ENCODE measurements around the gene CDK14. TPM values are rescaled to one million over a fixed set of nuclear protein-coding genes. Genes with fewer than 3 reads are reported as not detected.

The CDK14 gene
- total RNA-seq, 1 experiment from 2014 or later: 4.6 TPM

GRCh38 chr7:90594751-90595317 is 1.3 kb upstream of the CDK14 start:
- in situ Hi-C loops (cut with HindIII; ENCODE audit: low pct_unique_long_range_greater_than_20kb, low sequenced_read_pairs): no loop called here
- peak; percentile 53 for DNase-seq (ENCODE audit: low read depth)

GRCh38 chr7:90595342-90595800 is 750 bp upstream of the CDK14 start:
- in situ Hi-C loops (cut with HindIII; ENCODE audit: low pct_unique_long_range_greater_than_20kb, low sequenced_read_pairs): no loop called here
- DNase-seq (ENCODE audit: low read depth): peak; percentile 37

- in situ Hi-C loops (cut with HindIII; ENCODE audit: low pct_unique_long_range_greater_than_20kb, low sequenced_read_pairs): no loop called here
Observed at GRCh38 chr7:90596671-90597562, 796 bp downstream of the CDK14 start.

GRCh38 chr7:90597563-90598253 is 1.6 kb downstream of the CDK14 start:
- in situ Hi-C loops (cut with HindIII; ENCODE audit: low pct_unique_long_range_greater_than_20kb, low sequenced_read_pairs): no loop called here
- DNase-seq (ENCODE audit: low read depth): no peak

More at GRCh38 chr7:90596671-90597562, 796 bp downstream of the CDK14 start:
- DNase-seq (ENCODE audit: low read depth): peak; percentile 28

GRCh38 chr7:90599038-90599437 is 2.9 kb downstream of the CDK14 start:
- DNase-seq (ENCODE audit: low read depth): no peak
- in situ Hi-C loops (cut with HindIII; ENCODE audit: low pct_unique_long_range_greater_than_20kb, low sequenced_read_pairs): no loop called here

- in situ Hi-C loops (cut with HindIII; ENCODE audit: low pct_unique_long_range_greater_than_20kb, low sequenced_read_pairs): no loop called here
- no peak for DNase-seq (ENCODE audit: low read depth)
Observed at GRCh38 chr7:90599892-90600555, 3.9 kb downstream of the CDK14 start.

- no peak for DNase-seq (ENCODE audit: low read depth)
- in situ Hi-C loops (cut with HindIII; ENCODE audit: low pct_unique_long_range_greater_than_20kb, low sequenced_read_pairs): no loop called here
Observed at GRCh38 chr7:90602303-90602702, 6.2 kb downstream of the CDK14 start.

- no peak for DNase-seq (ENCODE audit: low read depth)
- in situ Hi-C loops (cut with HindIII; ENCODE audit: low pct_unique_long_range_greater_than_20kb, low sequenced_read_pairs): no loop called here
Observed at GRCh38 chr7:90603346-90603745, 7.2 kb downstream of the CDK14 start.

- DNase-seq (ENCODE audit: low read depth): no peak
- in situ Hi-C loops (cut with HindIII; ENCODE audit: low pct_unique_long_range_greater_than_20kb, low sequenced_read_pairs): no loop called here
Observed at GRCh38 chr7:90604383-90604782, 8.3 kb downstream of the CDK14 start.

GRCh38 chr7:90605055-90605454 is 8.9 kb downstream of the CDK14 start:
- DNase-seq (ENCODE audit: low read depth): peak; percentile 19
- in situ Hi-C loops (cut with HindIII; ENCODE audit: low pct_unique_long_range_greater_than_20kb, low sequenced_read_pairs): no loop called here

GRCh38 chr7:90607196-90607595 is 11.1 kb downstream of the CDK14 start:
- in situ Hi-C loops (cut with HindIII; ENCODE audit: low pct_unique_long_range_greater_than_20kb, low sequenced_read_pairs): no loop called here
- DNase-seq (ENCODE audit: low read depth): no peak

- in situ Hi-C loops (cut with HindIII; ENCODE audit: low pct_unique_long_range_greater_than_20kb, low sequenced_read_pairs): no loop called here
- DNase-seq (ENCODE audit: low read depth): no peak
Observed at GRCh38 chr7:90610105-90610504, 14.0 kb downstream of the CDK14 start.

GRCh38 chr7:90611115-90611514 is 15.0 kb downstream of the CDK14 start:
- DNase-seq (ENCODE audit: low read depth): no peak
- in situ Hi-C loops (cut with HindIII; ENCODE audit: low pct_unique_long_range_greater_than_20kb, low sequenced_read_pairs): no loop called here

- no peak for DNase-seq (ENCODE audit: low read depth)
- in situ Hi-C loops (cut with HindIII; ENCODE audit: low pct_unique_long_range_greater_than_20kb, low sequenced_read_pairs): no loop called here
Observed at GRCh38 chr7:90613088-90613498, 17.0 kb downstream of the CDK14 start.

- DNase-seq (ENCODE audit: low read depth): no peak
- in situ Hi-C loops (cut with HindIII; ENCODE audit: low pct_unique_long_range_greater_than_20kb, low sequenced_read_pairs): no loop called here
Observed at GRCh38 chr7:90617442-90617841, 21.3 kb downstream of the CDK14 start.

- no peak for DNase-seq (ENCODE audit: low read depth)
- in situ Hi-C loops (cut with HindIII; ENCODE audit: low pct_unique_long_range_greater_than_20kb, low sequenced_read_pairs): no loop called here
Observed at GRCh38 chr7:90618876-90619275, 22.8 kb downstream of the CDK14 start.

- DNase-seq (ENCODE audit: low read depth): no peak
- in situ Hi-C loops (cut with HindIII; ENCODE audit: low pct_unique_long_range_greater_than_20kb, low sequenced_read_pairs): no loop called here
Observed at GRCh38 chr7:90621125-90621746, 25.1 kb downstream of the CDK14 start.

- in situ Hi-C loops (cut with HindIII; ENCODE audit: low pct_unique_long_range_greater_than_20kb, low sequenced_read_pairs): no loop called here
- no peak for DNase-seq (ENCODE audit: low read depth)
Observed at GRCh38 chr7:90621747-90622140, 25.6 kb downstream of the CDK14 start.
